Pancreas (tissue), 10 donors: ENCODE measurements around the gene NUDCD2. TPM values are rescaled to one million over a fixed set of nuclear protein-coding genes. Genes with fewer than 3 reads are reported as not detected.

Experiments
- ATAC-seq, 4 donors: fragments of 200-7000 bp; cut with Tn5 transposase; one replicate each; pipeline versions ENCODE4 v1.8.0 to v1.9.1; 2020; ENCODE audit warnings: mild to moderate bottlenecking in 4 of 4, moderate library complexity in 4 of 4
- DNase-seq, 6 donors: peaks; one replicate each; pipeline ENCODE4 v3.0.0-alpha.2; 2020
- FAIRE-seq: peaks from 2 replicates; lab custom pipeline; 2012; peaks lifted over from hg19 to GRCh38; lab: Jason Lieb, UNC
- H3K27ac ChIP-seq, 4 donors: fragments of 200-600 bp; sonication (generic); 1 replicate in 3 of 4; 2 replicates in 1 of 4; pipeline versions ENCODE4 v1.5.0 to v1.8.0; 2020
- H3K27me3 ChIP-seq, 4 donors: fragments of 200-600 bp; one replicate each; pipeline ENCODE4 v1.8.0; 2021
- H3K36me3 ChIP-seq, 3 donors: fragments of 200-600 bp; sonication (generic) in 1 of 3; one replicate each; pipeline versions ENCODE4 v1.5.0 to v1.8.0; 2020 to 2021
- H3K4me1 ChIP-seq, 3 donors: fragments of 200-600 bp; one replicate each; pipeline ENCODE4 v1.8.0; 2021
- H3K4me3 ChIP-seq, 4 donors: fragments of 200-600 bp; sonication (generic) in 2 of 4; one replicate each; pipeline versions ENCODE4 v1.5.0 to v1.8.0; 2020 to 2021
- H3K9me3 ChIP-seq, 4 donors: fragments of 200-600 bp; one replicate each; pipeline ENCODE4 v1.8.0; 2021
- WGBS, 2 donors: extraction: QIAGEN DNeasy Blood & Tissue Kit; methylation state at CpG; one replicate each; pipeline ENCODE4 v1.1.7; 2013; 5-methylcytosine and 5-hydroxymethylcytosine counted together
- intact Hi-C, 3 donors: fragments of 100-400 bp; cut with DNase I; formaldehyde crosslinking; loops; one replicate each; pipeline versions ENCODE4 v1.11.1 to v1.14.2; 2022
- polyA plus RNA-seq, 2 donors: library from polyadenylated mRNA; stranded (reverse); fragments of 200-250 nt; gene quantifications; one replicate each; pipeline ENCODE4 v1.2.3, GENCODE V29; 2013
- total RNA-seq, 6 donors: library from RNA; stranded (reverse); fragmentation: NEBNext Ultra II Directional in 4 of 6; extraction: Animal tissue kit (Norgen Biotek cat#: 25700) in 4 of 6; gene quantifications; one replicate each; pipeline versions ENCODE4 v1.2.1 to v1.2.4, GENCODE V29; 2021 to 2023
- TF ChIP-seq, protein P1 (sequence below), 4 donors: fragments of 200-600 bp; sonication (generic) in 3 of 4; IDR thresholded peaks; one replicate each; pipeline versions ENCODE4 v1.5.0 to v1.8.0; 2021; ENCODE audit warnings: antibody characterized with exemption in 4 of 4
- donor health status: healthy with polysubstance abuse.
- donor health status: DM: no; HTN: no; CAD: no; lungs with moderate emphysema.
- donor health status: DM: no; HTN: no; CAD: no.
- donor health status: control.
- donor health status: control.
- donor health status: Bipolar disorder and iron deficiency.
- donor health status: DM: yes; HTN: yes; CAD: no.
- donor health status: DM: no; HTN: no; CAD: no.
- donor health status: DM: no; HTN: no; CAD: no.
- donor health status: DM: yes; HTN: yes; CAD: no.

The NUDCD2 gene
- total and polyA plus RNA-seq, 8 donors = 2.8 to 14.8 (median 9.1) TPM

DNA sequence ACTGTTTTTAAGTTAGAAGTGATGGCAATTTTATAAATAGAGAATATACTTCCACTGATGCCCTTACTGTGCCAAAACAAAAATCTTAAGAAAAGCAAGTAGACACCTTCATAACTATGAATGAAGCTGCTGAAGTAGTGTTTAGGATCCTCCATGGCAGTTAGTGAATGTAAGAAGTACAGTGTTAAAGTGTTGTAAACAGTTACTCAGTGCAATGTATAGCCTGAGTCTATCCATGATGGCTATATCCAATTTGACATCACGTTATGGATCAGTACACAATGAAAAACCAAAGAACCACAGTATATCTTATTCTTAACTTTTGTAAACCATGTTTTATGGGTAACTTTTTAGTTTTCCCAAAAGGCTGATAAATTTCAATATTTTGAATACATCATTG is 15.4 kb downstream of the NUDCD2 start:
- no peak overlapping the region for H3K4me3 ChIP-seq
- H3K9me3 ChIP-seq = no peaks in the 10 kb centered on the region
- DNase-seq (no peak), ATAC-seq (no peak), FAIRE-seq (no peak)
- TF ChIP-seq, protein P1, sequence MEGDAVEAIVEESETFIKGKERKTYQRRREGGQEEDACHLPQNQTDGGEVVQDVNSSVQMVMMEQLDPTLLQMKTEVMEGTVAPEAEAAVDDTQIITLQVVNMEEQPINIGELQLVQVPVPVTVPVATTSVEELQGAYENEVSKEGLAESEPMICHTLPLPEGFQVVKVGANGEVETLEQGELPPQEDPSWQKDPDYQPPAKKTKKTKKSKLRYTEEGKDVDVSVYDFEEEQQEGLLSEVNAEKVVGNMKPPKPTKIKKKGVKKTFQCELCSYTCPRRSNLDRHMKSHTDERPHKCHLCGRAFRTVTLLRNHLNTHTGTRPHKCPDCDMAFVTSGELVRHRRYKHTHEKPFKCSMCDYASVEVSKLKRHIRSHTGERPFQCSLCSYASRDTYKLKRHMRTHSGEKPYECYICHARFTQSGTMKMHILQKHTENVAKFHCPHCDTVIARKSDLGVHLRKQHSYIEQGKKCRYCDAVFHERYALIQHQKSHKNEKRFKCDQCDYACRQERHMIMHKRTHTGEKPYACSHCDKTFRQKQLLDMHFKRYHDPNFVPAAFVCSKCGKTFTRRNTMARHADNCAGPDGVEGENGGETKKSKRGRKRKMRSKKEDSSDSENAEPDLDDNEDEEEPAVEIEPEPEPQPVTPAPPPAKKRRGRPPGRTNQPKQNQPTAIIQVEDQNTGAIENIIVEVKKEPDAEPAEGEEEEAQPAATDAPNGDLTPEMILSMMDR (IDR thresholded peaks at IDR 0.05) = no peak
- H3K36me3 ChIP-seq = peaks cover 9 to 53% (median 30%) of the 10 kb centered on the region in 3 donors
- 89 to 93% methylated on average over 1 of the region's 1 CpG for WGBS, 2 donors
- intact Hi-C loops = no loop called here
- peaks cover 5 to 21% (median 18%) of the 10 kb centered on the region in 3 donors for H3K4me1 ChIP-seq
- no peaks in the 10 kb centered on the region for H3K27me3 ChIP-seq
- H3K27ac ChIP-seq = no peak overlapping the region

DNA sequence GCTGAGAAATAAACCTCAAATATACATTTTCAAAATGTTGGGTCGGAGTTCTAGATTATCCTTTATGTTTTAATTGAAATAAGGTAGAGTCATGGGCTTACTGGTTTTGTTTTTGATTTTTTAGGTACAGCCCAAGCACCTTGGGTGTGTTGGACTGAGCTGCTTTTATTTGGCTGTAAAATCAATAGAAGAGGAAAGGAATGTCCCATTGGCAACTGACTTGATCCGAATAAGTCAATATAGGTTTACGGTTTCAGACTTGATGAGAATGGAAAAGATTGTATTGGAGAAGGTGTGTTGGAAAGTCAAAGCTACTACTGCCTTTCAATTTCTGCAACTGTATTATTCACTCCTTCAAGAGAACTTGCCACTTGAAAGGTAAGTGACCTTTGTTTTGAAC is 18.9 kb downstream of the NUDCD2 start:
- Histone ChIP-seq H3K36me3 (peaks cover 0 to 35% (median 15%) of the 10 kb centered on the region in 3 donors), H3K27ac (no peak overlapping the region), H3K9me3 (no peaks in the 10 kb centered on the region), H3K27me3 (no peaks in the 10 kb centered on the region), H3K4me3 (no peak overlapping the region), H3K4me1 (peaks cover 8 to 31% (median 29%) of the 10 kb centered on the region in 3 donors)
- TF ChIP-seq, protein P1 (IDR thresholded peaks at IDR 0.05) = no peak
- intact Hi-C loops = no loop called here
- 51 to 59% methylated on average over 3 of the region's 3 CpGs for WGBS, 2 donors
- ATAC-seq = no peak
- FAIRE-seq = no peak
- no peak for DNase-seq

DNA sequence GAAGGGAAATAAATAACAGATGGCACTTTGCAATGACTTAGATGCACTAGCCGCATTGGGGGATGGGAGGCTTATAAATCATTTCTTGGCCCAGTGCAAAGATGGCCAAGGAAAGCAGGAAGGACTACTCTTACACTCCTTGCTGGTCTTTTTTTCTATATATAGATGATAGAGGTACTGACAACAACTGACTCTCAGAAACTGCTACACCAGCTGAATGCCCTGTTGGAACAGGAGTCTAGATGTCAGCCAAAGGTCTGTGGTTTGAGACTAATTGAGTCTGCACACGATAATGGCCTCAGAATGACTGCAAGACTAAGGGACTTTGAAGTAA is 20.8 kb downstream of the NUDCD2 start:
- Histone ChIP-seq H3K27ac (no peak overlapping the region), H3K9me3 (no peaks in the 10 kb centered on the region), H3K4me3 (peak overlapping the region in 3 of 4 donors; percentile 68 to 77 (median 73)), H3K4me1 (peaks cover 17 to 44% (median 42%) of the 10 kb centered on the region in 3 donors), H3K27me3 (no peaks in the 10 kb centered on the region), H3K36me3 (peaks cover 0 to 17% (median 12%) of the 10 kb centered on the region in 3 donors)
- FAIRE-seq (no peak), DNase-seq (no peak), ATAC-seq (no peak)
- TF ChIP-seq, protein P1 (IDR thresholded peaks at IDR 0.05) = no peak
- intact Hi-C loops = no loop called here
- 44 to 49% methylated on average over 2 of the region's 2 CpGs for WGBS, 2 donors

DNA sequence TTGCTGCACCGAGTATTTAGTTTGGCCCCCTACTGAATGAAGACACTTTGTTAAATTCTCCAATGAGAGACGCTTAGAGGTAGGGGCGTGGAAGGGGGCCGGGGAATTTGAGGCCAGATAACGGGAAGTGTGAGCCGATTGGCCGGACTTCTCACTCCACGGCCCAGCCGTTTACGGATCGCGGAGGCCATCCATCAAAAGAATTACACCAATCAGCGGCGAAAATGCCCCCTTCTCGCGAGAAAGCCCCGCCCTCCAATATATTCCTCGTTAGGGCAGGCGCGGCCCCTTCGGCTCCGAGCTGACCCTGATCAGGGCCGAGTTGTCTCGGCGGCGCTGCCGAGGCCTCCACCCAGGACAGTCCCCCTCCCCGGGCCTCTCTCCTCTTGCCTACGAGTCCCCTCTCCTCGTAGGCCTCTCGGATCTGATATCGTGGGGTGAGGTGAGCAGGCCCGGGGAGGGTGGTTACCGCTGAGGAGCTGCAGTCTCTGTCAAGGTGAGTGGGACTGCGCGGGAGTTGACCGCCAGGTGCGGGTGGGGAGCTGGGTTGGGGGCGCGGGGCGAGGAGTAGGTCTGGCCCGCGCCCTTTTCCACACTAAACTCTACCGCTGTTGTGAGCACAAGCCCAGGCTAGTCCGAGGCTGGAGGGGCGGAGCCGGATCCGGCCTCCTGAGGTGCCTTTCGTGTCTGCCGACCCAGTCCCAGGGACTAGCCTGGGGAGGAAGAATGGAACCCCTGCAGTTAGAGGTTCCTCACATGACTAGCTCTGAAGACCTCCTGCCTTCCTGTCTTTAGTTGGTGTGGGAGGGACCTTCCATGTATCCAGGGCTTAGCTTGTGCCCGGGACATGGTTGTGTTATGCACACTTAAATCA is 22.4 kb downstream of the NUDCD2 start, which contains the start of gene CCNG1:
TSS of gene CCNG1 (plus strand) at position 287 of the 874 bp plus-strand sequence. CDS start 1,662 bp downstream, outside the sequence.
- H3K4me1 ChIP-seq = peaks cover 19 to 48% (median 42%) of the 10 kb centered on the region in 3 donors
- H3K27ac ChIP-seq = peak within 1 kb of the TSS; percentile 71 to 92 (median 89)
- H3K36me3 ChIP-seq = peaks cover 0 to 5% (median 4%) of the 10 kb centered on the region in 3 donors
- intact Hi-C loops = no loop called here
- no peaks in the 10 kb centered on the region for H3K9me3 ChIP-seq
- ATAC-seq (peak; percentile 87 to 92 (median 90)), DNase-seq (peak; percentile 91 to 96 (median 94)), FAIRE-seq (peak; percentile 94)
- peak within 1 kb of the TSS; percentile 68 to 77 (median 74) for H3K4me3 ChIP-seq
- TF ChIP-seq, protein P1 (IDR thresholded peaks at IDR 0.05) = no peak
- 1% methylated on average over 51 of the region's 51 CpGs for WGBS, 2 donors
- H3K27me3 ChIP-seq = no peaks in the 10 kb centered on the region

DNA sequence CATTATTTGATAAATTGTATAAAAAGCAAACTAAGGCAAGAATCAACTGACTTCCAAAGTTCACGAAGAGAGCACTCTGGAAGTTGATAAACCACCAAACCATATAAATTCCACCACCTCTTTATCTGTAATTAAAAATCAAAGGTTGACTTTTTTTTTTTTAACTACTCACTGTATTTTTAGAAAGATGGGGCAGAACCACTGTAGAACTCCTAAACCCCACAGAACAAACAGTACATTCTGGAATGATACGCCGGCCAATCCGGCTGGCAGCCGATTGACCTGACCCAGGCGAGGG is 22.9 kb downstream of the NUDCD2 start:
- Histone ChIP-seq H3K4me1 (peaks cover 19 to 48% (median 42%) of the 10 kb centered on the region in 3 donors), H3K4me3 (peak overlapping the region in 3 of 4 donors; percentile 68 to 77 (median 73))
- intact Hi-C loops = no loop called here

More for the DNA sequence above, 22.9 kb downstream of the NUDCD2 start:
- 0 to 3% methylated on average over 6 of the region's 6 CpGs for WGBS, 2 donors
- peak; percentile 5 for FAIRE-seq
- Histone ChIP-seq H3K9me3 (no peaks in the 10 kb centered on the region), H3K36me3 (no peaks in the 10 kb centered on the region), H3K27ac (peak overlapping the region; percentile 71 to 92 (median 89)), H3K27me3 (no peaks in the 10 kb centered on the region)
- no peak for DNase-seq
- no peak for ATAC-seq
- TF ChIP-seq, protein P1 (IDR thresholded peaks at IDR 0.05) = no peak
